HUES6 (cell line): ENCODE measurements around the gene TNFRSF11A.

Experiments used
- H3K27ac ChIP-seq: 2 replicates; pipeline ENCODE4 v1.7.0; 2013; ENCODE audit warnings: low read depth, mild to moderate bottlenecking, low read length, inconsistent platforms
- H3K27me3 ChIP-seq: 2 replicates; pipeline ENCODE4 v1.6.1; 2013; ENCODE audit warnings: low read length; ENCODE audit not compliant: control insufficient read depth, insufficient read depth
- H3K36me3 ChIP-seq: 2 replicates; pipeline ENCODE4 v1.6.1; 2013; ENCODE audit warnings: low read length; ENCODE audit not compliant: control insufficient read depth, insufficient read depth
- H3K4me1 ChIP-seq: 2 replicates; pipeline ENCODE4 v1.6.1; 2013; ENCODE audit warnings: low read length; ENCODE audit not compliant: control insufficient read depth, insufficient read depth
- H3K4me3 ChIP-seq: 2 replicates; pipeline ENCODE4 v1.5.1; 2013; ENCODE audit warnings: low read depth, low read length
- H3K9ac ChIP-seq: one replicate; pipeline ENCODE4 v1.6.1; 2013; ENCODE audit warnings: mild to moderate bottlenecking, low read length
- H3K9me3 ChIP-seq: 2 replicates; pipeline ENCODE4 v1.6.1; 2013; ENCODE audit warnings: low read depth, low read length; ENCODE audit not compliant: control insufficient read depth, insufficient read depth

Gene TNFRSF11A

DNA sequence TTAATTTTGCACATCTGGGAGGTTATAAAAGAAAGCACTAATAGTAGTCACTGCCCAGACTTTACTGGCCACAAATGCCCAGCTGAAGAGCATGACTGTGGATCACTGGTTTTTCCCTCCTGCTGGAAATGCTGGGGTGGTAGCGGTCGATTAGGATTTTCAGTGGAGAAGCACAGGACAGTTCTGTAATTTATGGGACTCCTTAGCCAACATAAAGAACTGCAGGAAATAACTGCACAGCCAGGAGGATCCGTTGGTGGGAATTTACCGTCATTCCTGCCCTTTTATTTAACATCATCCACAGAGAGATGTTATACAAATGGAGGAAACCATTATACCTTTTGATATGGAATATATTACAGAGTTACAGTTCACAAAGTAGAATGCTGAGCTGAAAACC lies 61.5 kb downstream of the TNFRSF11A start:
- H3K27me3 ChIP-seq: no peaks in the 10 kb centered on the region; the same call in 1 of the 2 replicates
- no peak overlapping the region for H3K9ac ChIP-seq
- peaks cover 16% of the 10 kb centered on the region for H3K4me1 ChIP-seq
- no peak overlapping the region for H3K27ac ChIP-seq
- peaks cover 9% of the 10 kb centered on the region; the same call in 1 of the 2 replicates for H3K9me3 ChIP-seq
- H3K4me3 ChIP-seq: no peak overlapping the region
- no peaks in the 10 kb centered on the region for H3K36me3 ChIP-seq

DNA sequence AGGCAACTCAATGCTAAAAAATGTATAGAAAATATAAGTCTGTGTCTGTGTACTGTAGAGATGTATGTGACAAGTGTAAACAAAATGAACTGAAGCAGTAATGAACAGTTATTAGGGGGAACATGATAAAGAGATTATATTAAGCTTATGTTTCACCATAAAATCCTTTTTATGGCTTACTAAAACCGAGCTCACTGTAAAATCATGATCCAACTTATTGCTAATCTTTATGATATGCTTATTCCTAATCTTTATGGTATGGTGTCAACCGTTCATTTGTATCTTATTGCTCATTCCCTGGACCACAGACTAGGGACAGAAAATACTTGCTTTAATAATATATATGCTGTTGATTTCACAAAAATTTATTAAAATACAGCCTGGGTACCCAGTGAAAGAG lies 62.1 kb downstream of the TNFRSF11A start:
- Histone ChIP-seq H3K4me1 (peaks cover 16% of the 10 kb centered on the region), H3K27me3 (no peaks in the 10 kb centered on the region; the same call in 1 of the 2 replicates), H3K36me3 (no peaks in the 10 kb centered on the region), H3K4me3 (no peak overlapping the region), H3K9ac (no peak overlapping the region), H3K27ac (no peak overlapping the region), H3K9me3 (peaks cover 9% of the 10 kb centered on the region; the same call in 1 of the 2 replicates)

DNA sequence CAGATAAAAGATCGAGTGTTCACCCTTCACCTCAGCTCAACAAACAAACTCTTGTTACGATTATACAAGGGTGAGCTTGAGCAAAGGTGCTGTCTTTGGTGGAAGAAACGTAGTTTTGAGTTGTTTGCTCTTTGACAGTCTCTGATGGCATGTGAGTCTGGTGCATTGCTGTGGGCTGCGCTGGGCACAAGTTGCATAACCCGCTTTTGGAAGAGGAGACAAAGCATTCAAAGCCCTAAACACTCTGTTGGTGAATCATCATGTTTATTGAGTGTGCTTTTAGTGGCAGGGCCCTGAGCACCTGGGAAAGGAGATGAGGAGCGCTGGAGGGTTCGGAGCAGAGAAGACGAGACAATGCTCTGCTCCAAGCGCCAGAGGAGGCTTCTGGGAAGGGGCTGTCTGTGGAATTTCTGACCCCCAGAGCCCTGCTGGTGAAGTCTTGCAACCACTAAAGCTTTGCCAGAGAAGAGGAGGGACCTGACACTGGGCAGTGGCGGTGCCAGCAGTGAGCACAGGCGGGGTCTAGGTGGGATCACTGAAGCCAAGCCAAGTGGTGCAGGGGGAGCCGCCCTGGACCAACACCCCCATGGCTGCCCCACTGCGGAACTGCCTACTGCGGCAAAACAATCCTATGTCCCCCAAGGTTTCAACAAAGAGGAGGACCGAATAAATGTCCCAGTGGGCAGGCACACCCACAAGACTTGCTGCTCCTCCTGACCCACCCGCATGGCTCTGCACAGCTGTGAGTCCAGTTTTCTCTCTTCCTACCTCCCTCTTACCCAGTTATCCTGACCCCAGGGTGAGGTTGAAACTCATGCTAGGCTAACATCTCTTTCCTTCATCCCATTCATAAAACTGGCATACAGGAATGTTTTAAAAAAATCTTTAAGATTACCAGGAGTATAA lies 64.0 kb downstream of the TNFRSF11A start:
- Histone ChIP-seq H3K4me3 (no peak overlapping the region), H3K4me1 (peaks cover 13% of the 10 kb centered on the region), H3K27me3 (no peaks in the 10 kb centered on the region), H3K36me3 (no peaks in the 10 kb centered on the region), H3K9me3 (peaks cover 9% of the 10 kb centered on the region; the same call in 1 of the 2 replicates), H3K27ac (no peak overlapping the region), H3K9ac (no peak overlapping the region)

DNA sequence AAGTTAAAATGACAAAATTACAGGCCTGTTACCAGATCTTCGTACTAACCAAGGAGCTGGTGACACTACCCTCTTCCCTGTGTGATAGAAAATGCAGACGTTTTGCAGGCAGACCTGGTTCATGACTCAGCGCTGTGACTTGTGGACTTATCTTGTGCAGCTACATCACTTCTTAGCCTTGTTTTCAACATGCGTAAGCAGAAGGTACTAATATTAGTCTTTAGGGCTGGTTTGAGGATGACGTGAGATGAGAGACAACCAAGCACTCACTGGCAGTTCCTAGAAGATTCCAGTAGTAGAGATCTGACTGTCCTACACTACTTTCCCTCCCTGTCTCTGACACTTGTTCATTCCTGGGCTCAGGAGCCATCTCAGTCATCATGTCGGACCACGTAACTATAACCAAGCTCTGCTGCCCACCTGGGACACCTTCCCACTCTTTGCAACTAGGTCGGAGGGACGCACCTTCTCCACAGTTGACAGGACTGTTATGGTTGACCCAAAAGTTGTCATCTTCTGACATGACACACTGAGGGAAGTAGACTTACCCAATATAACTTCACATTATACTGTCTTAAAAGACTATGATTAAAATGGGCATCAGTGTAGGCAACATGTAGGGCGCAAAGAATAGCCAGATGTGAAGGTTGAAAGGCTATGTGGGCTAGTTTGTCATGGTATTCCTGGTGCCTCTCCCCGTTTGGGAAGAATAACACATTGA lies 64.8 kb downstream of the TNFRSF11A start:
- Histone ChIP-seq H3K9ac (no peak overlapping the region), H3K27ac (no peak overlapping the region), H3K9me3 (peaks cover 9% of the 10 kb centered on the region; the same call in 1 of the 2 replicates), H3K36me3 (no peaks in the 10 kb centered on the region), H3K27me3 (no peaks in the 10 kb centered on the region), H3K4me3 (no peak overlapping the region), H3K4me1 (peaks cover 7% of the 10 kb centered on the region; the same call in 1 of the 2 replicates)

DNA sequence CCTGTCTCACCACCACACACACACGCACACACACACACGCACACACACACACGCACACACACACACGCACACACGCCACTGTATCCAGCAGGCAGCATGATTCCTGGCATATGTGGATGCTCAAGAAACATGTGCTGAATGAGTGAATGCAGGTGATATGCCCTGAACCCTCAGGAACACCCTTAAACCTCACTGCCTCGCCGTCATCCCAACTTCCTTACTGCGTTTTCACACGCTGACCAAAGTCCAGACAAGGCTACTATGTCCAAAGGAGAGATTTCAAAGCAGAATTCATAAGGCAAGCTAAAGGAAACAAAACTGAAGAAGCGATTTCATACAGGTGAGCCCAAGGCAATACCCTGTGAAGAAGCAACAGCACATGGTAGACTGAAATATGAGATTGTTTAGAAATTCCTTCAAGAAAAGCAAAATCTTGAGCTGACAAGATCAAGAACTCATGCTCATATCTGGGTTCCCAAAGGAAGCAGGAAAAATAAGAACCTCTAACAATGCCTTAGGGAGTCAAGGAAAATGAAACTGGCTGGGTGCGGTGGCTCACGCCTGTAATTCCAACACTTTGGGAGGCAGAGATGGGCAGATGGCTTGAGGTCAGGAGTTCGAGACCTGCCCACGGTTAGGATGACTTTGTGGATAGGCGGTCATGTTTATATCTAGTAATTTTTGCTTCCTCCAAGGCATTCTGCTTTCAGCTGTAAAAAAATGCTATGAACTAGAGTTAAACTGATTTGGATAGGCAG lies 69.1 kb downstream of the TNFRSF11A start:
- H3K9ac ChIP-seq: no peak overlapping the region
- H3K27ac ChIP-seq: no peak overlapping the region
- no peaks in the 10 kb centered on the region for H3K36me3 ChIP-seq
- no peaks in the 10 kb centered on the region for H3K27me3 ChIP-seq
- H3K9me3 ChIP-seq: peaks cover 9% of the 10 kb centered on the region; the same call in 1 of the 2 replicates
- peaks cover 4% of the 10 kb centered on the region; the same call in 1 of the 2 replicates for H3K4me1 ChIP-seq
- no peak overlapping the region for H3K4me3 ChIP-seq

DNA sequence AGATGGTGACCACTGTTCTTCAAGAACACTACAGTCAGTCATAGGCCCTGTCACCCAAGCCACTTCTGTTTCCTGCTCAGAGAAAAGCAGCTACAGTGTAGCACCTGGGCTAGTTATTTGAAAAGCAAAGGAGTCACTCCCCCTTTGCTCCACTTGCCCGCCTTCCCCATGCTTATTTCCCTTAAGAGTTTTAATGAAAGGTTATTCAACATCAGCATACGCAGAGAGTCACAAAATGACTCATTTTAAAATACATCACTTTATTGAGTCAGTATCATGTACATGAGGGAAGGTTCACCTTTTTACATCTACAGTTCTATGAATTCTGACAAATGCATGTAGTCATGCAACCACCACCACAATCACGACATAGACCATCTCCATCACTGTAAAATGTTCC lies 71.3 kb downstream of the TNFRSF11A start:
- H3K9ac ChIP-seq: no peak overlapping the region
- no peak overlapping the region for H3K4me3 ChIP-seq
- H3K27me3 ChIP-seq: no peaks in the 10 kb centered on the region
- H3K9me3 ChIP-seq: peaks cover 3% of the 10 kb centered on the region; the same call in 1 of the 2 replicates
- H3K4me1 ChIP-seq: peaks cover 10% of the 10 kb centered on the region; the same call in 1 of the 2 replicates
- no peak overlapping the region for H3K27ac ChIP-seq
- H3K36me3 ChIP-seq: no peaks in the 10 kb centered on the region

DNA sequence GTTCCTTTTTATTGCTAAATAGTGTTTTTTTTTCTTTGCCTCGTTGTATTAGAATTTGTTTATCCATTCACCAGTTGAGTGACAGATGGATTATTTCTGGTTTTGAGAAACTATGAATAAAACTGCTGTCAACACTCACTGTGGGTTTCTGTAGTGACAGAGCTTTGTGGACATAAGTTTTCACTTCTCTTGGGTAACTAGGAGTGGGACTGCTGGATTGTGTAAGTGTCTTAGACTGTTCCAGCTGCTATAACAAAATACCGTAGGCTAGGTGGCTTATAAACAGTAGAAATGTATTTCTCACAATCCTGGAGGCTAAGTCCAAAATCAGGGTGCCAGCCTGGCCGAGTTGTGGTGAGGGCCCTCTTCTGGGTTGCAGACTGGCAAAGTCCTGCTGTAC lies 71.9 kb downstream of the TNFRSF11A start:
- Histone ChIP-seq H3K27ac (no peak overlapping the region), H3K4me3 (no peak overlapping the region), H3K9ac (no peak overlapping the region), H3K36me3 (no peaks in the 10 kb centered on the region), H3K9me3 (peaks cover under 1% of the 10 kb centered on the region), H3K27me3 (no peaks in the 10 kb centered on the region), H3K4me1 (peaks cover 10% of the 10 kb centered on the region; the same call in 1 of the 2 replicates)

DNA sequence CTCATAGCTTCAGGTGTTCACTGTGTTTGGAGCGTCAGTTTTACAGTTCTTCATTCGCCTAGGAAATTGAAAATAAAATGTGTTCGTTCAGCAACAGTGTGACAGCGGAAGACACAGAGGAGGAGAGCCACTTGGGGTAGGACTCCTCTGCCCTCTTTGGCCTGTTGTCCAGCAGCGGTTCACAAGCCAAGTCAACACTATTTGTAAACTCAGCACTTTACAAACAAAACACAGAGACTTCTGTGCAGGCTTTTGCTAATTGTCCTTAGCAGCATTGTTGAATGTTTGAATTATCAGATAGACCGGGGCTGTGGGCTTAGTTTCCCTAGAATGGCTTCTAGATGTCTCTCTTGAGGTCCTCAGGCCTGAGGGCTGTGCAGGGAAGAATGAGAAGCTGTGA lies 73.2 kb downstream of the TNFRSF11A start:
- peaks cover 14% of the 10 kb centered on the region for H3K9me3 ChIP-seq
- H3K4me3 ChIP-seq: no peak overlapping the region
- no peaks in the 10 kb centered on the region for H3K36me3 ChIP-seq
- no peak overlapping the region for H3K27ac ChIP-seq
- H3K9ac ChIP-seq: no peak overlapping the region
- no peaks in the 10 kb centered on the region for H3K27me3 ChIP-seq
- peaks cover 10% of the 10 kb centered on the region; the same call in 1 of the 2 replicates for H3K4me1 ChIP-seq

DNA sequence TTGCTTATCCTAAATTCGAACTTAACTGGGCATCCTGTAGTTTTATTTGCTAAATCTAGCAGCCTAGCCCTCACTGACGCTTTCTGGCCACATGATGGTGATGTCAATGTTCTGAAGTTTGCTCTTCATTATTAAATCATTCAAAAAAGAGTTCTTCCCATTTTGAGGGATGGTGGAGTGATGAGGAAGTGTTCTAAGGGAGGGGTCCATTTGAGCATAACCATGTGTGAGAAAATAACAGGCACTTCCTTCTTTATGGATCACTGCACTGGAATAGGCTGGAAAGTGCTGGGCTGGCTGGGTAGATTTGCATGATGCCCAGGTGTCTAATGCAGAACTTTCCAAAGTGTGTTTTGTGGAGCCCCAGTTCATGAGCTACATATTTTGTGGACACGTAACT lies 74.2 kb downstream of the TNFRSF11A start:
- Histone ChIP-seq H3K4me3 (no peak overlapping the region), H3K4me1 (peaks cover 10% of the 10 kb centered on the region; the same call in 1 of the 2 replicates), H3K27ac (no peak overlapping the region), H3K36me3 (no peaks in the 10 kb centered on the region), H3K9me3 (peaks cover 14% of the 10 kb centered on the region), H3K27me3 (no peaks in the 10 kb centered on the region), H3K9ac (no peak overlapping the region)

DNA sequence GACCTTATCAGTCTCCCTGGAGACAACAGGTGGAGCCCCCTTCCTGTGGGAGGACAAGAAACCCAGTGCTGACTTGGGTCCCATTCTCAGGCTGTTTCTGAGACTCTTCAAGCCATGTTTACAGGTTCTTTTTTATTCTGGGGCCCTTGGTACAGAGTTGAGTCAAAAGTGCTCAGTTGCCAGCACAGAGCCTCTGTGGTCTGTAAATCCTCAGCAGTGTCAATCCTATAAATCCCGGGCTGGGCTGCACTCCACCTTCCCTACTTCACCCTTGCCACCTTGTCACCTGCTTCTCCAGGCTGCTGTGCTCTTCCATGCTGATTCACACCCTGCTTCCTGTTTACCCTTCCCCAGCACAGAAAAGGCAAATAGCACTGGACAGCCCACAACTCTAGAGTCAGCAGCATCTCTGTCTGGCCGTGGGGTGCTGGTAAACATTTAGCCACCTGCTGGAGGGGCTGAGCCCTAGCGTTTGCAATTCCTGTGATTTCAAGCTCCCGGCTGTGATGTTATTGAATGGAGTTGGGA lies 74.7 kb downstream of the TNFRSF11A start:
- H3K4me3 ChIP-seq: no peak overlapping the region
- peaks cover 10% of the 10 kb centered on the region; the same call in 1 of the 2 replicates for H3K4me1 ChIP-seq
- H3K36me3 ChIP-seq: no peaks in the 10 kb centered on the region
- peaks cover 14% of the 10 kb centered on the region for H3K9me3 ChIP-seq
- H3K27me3 ChIP-seq: no peaks in the 10 kb centered on the region
- H3K9ac ChIP-seq: no peak overlapping the region
- no peak overlapping the region for H3K27ac ChIP-seq
